Right cardiac atrium (tissue), 5 donors: Measurements from ENCODE around the gene UVRAG. TPM values are rescaled to one million over a fixed set of nuclear protein-coding genes. Genes with fewer than 3 reads are reported as not detected.

ENCODE experiments used
- ATAC-seq, 2 donors: fragments of 200-7000 bp; cut with Tn5 transposase; one replicate each; pipeline versions ENCODE4 v1.8.0 to v1.9.1; 2020; ENCODE audit warnings: moderate library complexity in 2 of 2, mild to moderate bottlenecking in 1 of 2
- DNase-seq, 3 donors: peaks; one replicate each; pipeline ENCODE4 v3.0.0-alpha.2; 2020
- H3K27ac ChIP-seq: one replicate; pipeline ENCODE4 v1.5.1; 2013; ENCODE audit warnings: mild to moderate bottlenecking, low read length, control low read depth, moderate library complexity
- H3K27me3 ChIP-seq: one replicate; pipeline ENCODE4 v1.6.1; 2013; ENCODE audit not compliant: control insufficient read depth, insufficient read depth
- H3K4me1 ChIP-seq: one replicate; pipeline ENCODE4 v1.6.1; 2013; ENCODE audit warnings: low read length; ENCODE audit not compliant: control insufficient read depth, insufficient read depth
- H3K4me3 ChIP-seq: one replicate; pipeline ENCODE4 v1.5.1; 2013; ENCODE audit warnings: low read length, control low read depth
- H3K9me3 ChIP-seq: one replicate; pipeline ENCODE4 v1.6.1; 2013; ENCODE audit warnings: low read length; ENCODE audit not compliant: control insufficient read depth
- WGBS: extraction: QIAGEN DNeasy Blood & Tissue Kit; methylation state at CpG from one replicate; pipeline ENCODE4 v1.1.7; 2013; 5-methylcytosine and 5-hydroxymethylcytosine counted together
- intact Hi-C, 4 donors: fragments of 100-400 bp; cut with DNase I; formaldehyde crosslinking; loops; one replicate each; pipeline versions ENCODE4 v1.11.0 to v1.14.0; 2022 to 2023
- polyA plus RNA-seq: library from polyadenylated mRNA; stranded (reverse); fragments of 200-250 nt; gene quantifications from one replicate; pipeline ENCODE4 v1.2.3, GENCODE V29; 2013
- total RNA-seq, 4 donors: library from RNA; stranded (reverse); fragmentation: NEBNext Ultra II Directional; extraction: Animal tissue kit (Norgen Biotek cat#: 25700); gene quantifications; one replicate each; pipeline ENCODE4 v1.2.1, GENCODE V29; 2021
- donor health status: healthy with polysubstance abuse.
- donor health status: DM: no; HTN: yes; CAD: no.
- donor health status: DM: no; HTN: no; CAD: no.
- donor health status: DM: no; HTN: yes; CAD: no; lungs with severe emphysema.
- donor health status: DM: yes; HTN: yes; CAD: no.

UVRAG gene
- total and polyA plus RNA-seq, 5 donors, result 5.5 to 18.5 (median 13.9) TPM

DNA sequence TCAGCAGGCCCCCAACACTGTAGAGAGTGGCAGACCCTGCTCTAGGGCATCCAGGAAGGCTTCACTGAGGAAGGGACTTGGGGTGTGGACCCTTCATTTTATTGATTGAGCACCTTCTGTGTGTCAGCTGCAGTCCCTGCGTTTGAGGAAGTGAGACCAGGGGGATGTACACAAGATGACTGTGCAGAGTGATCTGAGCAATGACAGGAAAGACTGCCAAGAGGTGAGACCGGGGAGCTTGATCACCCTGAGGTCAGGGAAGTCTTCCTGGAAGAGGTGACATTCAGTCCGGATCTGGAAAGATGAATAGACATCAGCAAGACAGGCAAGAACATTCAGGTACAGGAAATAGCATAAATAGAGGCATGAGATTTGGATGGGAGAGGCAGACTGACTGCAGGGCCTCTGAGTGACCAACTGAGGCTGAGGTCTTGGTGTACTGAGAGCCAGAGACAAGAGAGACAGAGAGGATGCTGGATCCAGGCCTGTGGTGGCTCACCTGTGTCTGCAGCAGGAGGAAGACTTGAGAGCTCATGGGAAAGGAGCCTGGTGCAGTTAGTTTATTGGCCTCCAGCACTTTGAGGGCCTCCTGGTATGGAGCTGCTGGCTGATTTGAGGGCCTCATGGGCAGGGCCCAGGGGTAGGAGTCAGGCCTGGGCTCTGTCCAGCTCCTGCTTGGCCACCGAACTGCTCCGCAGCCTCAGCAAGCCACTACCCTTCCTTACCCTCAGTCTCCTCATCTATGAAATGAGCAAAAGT is 41.2 kb upstream of the UVRAG start:
- DNase-seq (no peak), ATAC-seq (no peak)
- WGBS, result 70% methylated on average over 5 of the region's 5 CpGs
- H3K9me3 ChIP-seq, result no peaks in the 10 kb centered on the region
- H3K27ac ChIP-seq, result no peak overlapping the region
- intact Hi-C loops, result no loop called here
- no peak overlapping the region for H3K4me3 ChIP-seq
- H3K27me3 ChIP-seq, result no peaks in the 10 kb centered on the region
- no peaks in the 10 kb centered on the region for H3K4me1 ChIP-seq

DNA sequence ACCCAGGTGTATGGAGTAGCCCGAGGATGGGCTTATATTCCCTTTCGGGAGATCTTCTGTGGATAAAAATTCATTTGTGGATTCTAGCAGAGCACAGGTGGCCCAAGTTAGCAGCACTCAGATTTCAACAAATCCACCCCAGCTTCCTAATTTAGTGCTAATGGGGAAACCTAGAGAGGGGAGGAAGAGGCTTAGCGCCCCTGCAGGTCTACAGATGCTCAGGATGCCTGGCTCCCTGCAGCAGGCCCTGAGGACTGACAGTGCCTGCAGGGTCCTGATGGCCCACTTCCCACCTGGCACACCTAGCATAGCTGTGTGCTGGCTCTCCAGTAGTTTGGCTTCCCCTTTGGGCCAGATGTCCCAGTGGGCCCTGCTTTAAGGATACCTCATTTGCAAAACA is 40.0 kb upstream of the UVRAG start:
- DNase-seq, result no peak
- H3K4me1 ChIP-seq, result no peaks in the 10 kb centered on the region
- intact Hi-C loops, result no loop called here

DNA sequence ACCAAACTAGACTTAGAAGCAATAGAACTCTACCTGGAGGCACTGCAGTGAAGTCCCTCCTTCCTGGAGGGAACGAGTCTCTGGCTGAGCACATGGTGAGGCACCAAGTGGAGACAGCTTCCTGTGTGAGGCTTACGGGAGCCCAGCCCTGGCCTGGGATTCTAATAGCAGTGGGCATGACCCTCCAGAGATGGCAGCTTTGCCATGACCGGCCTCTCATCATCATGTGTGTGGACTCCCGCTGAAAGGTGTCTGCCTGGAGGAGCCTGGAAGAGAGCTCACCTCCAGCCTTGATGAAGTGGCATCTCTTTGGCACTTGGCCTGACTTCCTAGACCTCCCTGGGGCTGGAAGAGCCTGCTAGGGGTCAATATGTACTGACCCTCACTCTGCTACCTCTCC is 38.5 kb upstream of the UVRAG start:
- Histone ChIP-seq H3K4me3 (no peak overlapping the region), H3K9me3 (no peaks in the 10 kb centered on the region), H3K27me3 (no peaks in the 10 kb centered on the region), H3K4me1 (no peaks in the 10 kb centered on the region), H3K27ac (no peak overlapping the region)
- 85% methylated on average over 4 of the region's 4 CpGs for WGBS
- DNase-seq, result no peak
- no peak for ATAC-seq
- intact Hi-C loops, result no loop called here

More for the DNA sequence above, 40.0 kb upstream of the UVRAG start:
- Histone ChIP-seq H3K4me3 (no peak overlapping the region), H3K27ac (no peak overlapping the region), H3K27me3 (no peaks in the 10 kb centered on the region), H3K9me3 (no peaks in the 10 kb centered on the region)
- WGBS, result 92% methylated on average over 3 of the region's 3 CpGs
- ATAC-seq, result no peak

DNA sequence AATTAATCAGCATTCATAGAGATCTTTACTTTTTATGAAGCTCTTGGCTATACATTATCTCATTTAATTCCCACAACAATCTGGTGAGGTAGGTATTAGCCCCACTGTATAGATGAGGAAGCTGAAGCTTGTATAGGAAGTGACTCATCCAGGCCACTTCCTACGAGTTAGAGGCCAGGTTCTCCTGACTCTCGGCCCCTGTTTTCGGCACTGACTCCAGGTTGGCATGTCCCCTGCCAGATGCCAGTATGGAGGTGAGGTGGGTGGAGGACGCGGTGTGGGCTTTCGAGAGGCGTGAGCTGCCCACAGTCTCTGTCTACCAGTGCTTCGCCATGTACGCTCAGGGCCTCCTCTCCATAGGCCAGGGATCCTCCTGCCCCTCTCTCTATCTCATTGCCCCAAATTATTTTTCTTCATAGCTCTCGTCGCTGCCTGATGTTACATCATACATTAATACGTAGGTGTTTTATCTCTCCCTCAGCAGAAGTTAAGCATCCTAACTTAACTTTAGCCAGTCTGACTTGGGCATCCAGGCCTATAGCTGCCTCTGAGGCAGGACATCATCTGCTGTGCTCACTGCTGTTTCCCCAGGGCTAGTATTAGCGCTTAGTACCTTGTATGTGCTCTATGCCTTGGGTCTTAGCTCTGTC is 37.4 kb upstream of the UVRAG start:
- 87% methylated on average over 13 of the region's 13 CpGs for WGBS
- ATAC-seq, result peak in 1 of 2 donors; percentile 44
- H3K27me3 ChIP-seq, result no peaks in the 10 kb centered on the region
- no peak overlapping the region for H3K4me3 ChIP-seq
- no peaks in the 10 kb centered on the region for H3K4me1 ChIP-seq
- no peak for DNase-seq
- H3K9me3 ChIP-seq, result no peaks in the 10 kb centered on the region
- H3K27ac ChIP-seq, result no peak overlapping the region
- intact Hi-C loops, result no loop called here

DNA sequence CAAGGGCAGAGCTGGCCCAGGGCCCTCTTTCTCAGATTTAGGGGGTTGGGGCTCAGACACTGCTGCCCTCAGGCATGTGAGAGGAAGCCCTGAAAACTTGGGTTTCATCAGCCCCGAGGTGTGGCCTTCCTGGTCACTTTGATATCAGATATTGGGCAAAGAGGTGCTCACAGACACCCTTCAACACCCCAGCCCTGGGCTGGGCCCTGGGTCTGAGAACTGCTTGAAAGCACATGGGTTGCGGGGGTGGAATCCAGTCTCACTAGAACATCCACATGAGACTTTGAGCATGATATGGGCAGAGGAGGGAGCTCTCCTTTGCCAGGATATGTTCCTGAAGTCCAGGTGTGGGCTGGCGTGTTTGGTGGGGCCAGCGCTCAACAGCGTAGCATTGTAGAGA is 36.0 kb upstream of the UVRAG start:
- Histone ChIP-seq H3K4me1 (no peaks in the 10 kb centered on the region), H3K27ac (no peak overlapping the region), H3K4me3 (no peak overlapping the region), H3K27me3 (no peaks in the 10 kb centered on the region), H3K9me3 (no peaks in the 10 kb centered on the region)
- DNase-seq (no peak), ATAC-seq (no peak)
- 86% methylated on average over 5 of the region's 5 CpGs for WGBS
- intact Hi-C loops, result no loop called here

DNA sequence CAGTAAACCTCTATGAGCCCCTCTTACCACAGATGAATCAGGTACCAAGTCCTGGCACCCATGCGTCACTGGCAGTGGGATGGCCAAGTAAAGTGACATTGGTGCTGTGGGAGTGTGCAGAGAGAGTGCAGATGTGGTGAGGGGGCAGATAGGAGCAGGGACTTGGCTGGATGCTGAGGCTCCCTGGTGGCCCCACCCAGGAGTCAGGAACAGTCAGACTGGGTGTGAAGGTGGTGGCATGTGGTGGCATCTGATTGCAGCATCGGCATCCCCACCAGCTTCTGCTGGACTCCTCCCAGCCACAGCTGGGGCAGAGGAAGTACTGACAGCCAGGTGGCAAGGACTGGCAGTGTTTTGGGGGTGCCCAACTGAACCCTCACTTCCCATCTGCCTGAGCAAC is 35.0 kb upstream of the UVRAG start:
- no peak for DNase-seq
- intact Hi-C loops, result no loop called here
- Histone ChIP-seq H3K4me1 (no peaks in the 10 kb centered on the region), H3K27me3 (no peaks in the 10 kb centered on the region), H3K27ac (no peak overlapping the region), H3K4me3 (no peak overlapping the region), H3K9me3 (no peaks in the 10 kb centered on the region)
- no peak for ATAC-seq
- WGBS, result 76% methylated on average over 2 of the region's 2 CpGs

DNA sequence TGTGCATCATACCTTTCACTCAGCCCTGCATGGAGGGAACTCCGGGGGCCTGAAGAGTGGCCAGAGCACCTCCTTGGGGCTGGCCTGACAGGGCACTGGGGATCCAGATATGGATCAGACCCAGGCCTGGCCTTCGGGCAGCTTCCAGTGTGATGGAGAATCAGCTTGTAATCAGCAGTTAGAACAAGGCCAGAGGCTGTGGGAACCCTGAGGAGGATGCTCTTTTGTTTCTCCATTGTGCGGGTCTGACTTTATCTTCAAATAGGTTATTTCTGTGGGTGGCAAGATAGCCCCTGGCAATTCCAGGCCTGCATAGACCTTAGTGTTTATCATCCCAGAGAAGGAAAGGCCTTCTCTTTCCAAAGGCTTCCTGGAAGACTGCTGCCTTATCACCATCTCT is 34.1 kb upstream of the UVRAG start:
- ATAC-seq (no peak), DNase-seq (no peak)
- H3K4me1 ChIP-seq, result no peaks in the 10 kb centered on the region
- H3K27me3 ChIP-seq, result no peaks in the 10 kb centered on the region
- H3K27ac ChIP-seq, result no peak overlapping the region
- H3K4me3 ChIP-seq, result no peak overlapping the region
- H3K9me3 ChIP-seq, result no peaks in the 10 kb centered on the region
- 84% methylated on average over 3 of the region's 3 CpGs for WGBS
- intact Hi-C loops, result no loop called here

DNA sequence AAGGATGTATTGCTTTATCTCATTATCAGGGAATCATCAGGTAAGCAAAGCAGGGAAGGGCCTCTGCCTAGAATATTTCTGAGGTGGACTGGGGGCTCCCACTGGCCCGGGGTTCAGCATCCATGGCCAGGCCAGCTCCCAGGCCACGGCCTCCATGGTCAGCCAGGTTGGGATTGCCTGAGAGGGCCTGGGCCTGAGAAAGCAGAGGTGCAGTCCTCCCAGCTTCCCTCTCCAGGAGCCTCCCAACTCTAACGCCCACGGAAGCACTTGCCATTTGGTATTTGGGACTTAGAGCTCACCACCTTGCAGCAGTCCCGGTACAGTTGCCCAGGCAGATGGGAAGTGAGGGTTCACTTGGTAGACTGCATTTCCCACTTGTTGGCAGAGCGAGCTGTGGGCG is 33.7 kb upstream of the UVRAG start:
- no peaks in the 10 kb centered on the region for H3K27me3 ChIP-seq
- intact Hi-C loops, result no loop called here
- DNase-seq (no peak), ATAC-seq (no peak)
- H3K4me1 ChIP-seq, result no peaks in the 10 kb centered on the region
- 91% methylated on average over 7 of the region's 7 CpGs for WGBS
- no peak overlapping the region for H3K27ac ChIP-seq
- H3K4me3 ChIP-seq, result no peak overlapping the region
- no peaks in the 10 kb centered on the region for H3K9me3 ChIP-seq

DNA sequence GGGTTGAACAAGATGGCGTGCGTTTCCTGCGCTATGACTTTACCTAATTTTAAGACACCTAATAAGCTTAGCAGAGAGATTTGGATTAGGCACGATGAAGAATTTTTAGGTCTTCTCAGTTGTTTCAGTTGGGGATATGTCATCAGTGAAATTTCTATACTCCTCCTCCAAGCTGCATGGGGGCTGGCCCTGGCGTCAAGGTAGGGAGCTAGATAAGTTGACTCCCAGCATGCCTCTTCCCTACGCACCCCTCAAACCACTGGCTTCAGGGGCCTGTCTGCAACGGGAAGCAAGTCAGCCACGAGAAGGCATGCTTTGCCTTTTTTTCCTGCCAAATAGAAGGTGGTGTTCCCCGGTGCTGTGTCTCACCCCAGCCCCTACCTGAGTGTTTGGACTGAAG is 33.2 kb upstream of the UVRAG start:
- DNase-seq (no peak), ATAC-seq (no peak)
- intact Hi-C loops, result no loop called here
- no peaks in the 10 kb centered on the region for H3K4me1 ChIP-seq
- no peaks in the 10 kb centered on the region for H3K27me3 ChIP-seq
- H3K27ac ChIP-seq, result no peak overlapping the region
- no peaks in the 10 kb centered on the region for H3K9me3 ChIP-seq
- 91% methylated on average over 9 of the region's 9 CpGs for WGBS
- no peak overlapping the region for H3K4me3 ChIP-seq

DNA sequence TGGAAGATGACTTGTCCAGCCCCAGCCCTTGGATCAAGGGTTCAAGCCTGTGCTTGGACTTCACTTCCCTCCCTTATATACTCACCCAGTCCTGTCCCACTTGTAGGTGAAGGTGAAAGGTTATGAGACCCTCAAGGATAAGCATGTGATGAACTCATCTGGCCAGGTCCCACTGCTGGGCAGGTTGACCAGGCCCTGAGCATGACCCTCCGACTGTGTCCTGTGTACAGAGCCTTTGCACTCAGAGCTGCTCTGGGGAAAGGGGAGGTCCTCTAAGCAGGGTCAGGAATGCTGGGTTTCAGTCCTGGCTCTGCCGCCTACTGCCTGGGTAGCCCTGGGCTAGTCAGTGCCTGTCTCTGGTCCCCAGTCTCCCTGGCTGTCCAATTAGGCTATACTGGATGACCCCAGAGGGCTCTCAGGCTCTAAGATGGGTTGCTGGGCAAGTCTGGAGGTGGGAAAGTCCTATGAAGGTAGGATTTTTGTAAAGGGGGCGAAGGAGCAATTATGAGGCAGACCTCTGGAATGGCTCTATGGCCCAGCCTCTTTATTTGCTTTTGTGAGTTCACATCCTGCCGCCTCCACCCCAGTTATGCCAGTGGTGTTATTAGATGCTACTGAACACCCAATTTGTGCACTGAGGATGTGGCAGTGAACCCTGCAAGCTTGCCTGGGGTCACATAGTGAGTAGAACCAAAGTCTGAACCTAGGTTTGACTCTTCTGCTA is 32.3 kb upstream of the UVRAG start:
- H3K27ac ChIP-seq, result no peak overlapping the region
- no peaks in the 10 kb centered on the region for H3K4me1 ChIP-seq
- intact Hi-C loops, result no loop called here
- no peaks in the 10 kb centered on the region for H3K27me3 ChIP-seq
- H3K9me3 ChIP-seq, result no peaks in the 10 kb centered on the region
- H3K4me3 ChIP-seq, result no peak overlapping the region
- 97% methylated on average over 4 of the region's 4 CpGs for WGBS
- DNase-seq (no peak), ATAC-seq (no peak)

DNA sequence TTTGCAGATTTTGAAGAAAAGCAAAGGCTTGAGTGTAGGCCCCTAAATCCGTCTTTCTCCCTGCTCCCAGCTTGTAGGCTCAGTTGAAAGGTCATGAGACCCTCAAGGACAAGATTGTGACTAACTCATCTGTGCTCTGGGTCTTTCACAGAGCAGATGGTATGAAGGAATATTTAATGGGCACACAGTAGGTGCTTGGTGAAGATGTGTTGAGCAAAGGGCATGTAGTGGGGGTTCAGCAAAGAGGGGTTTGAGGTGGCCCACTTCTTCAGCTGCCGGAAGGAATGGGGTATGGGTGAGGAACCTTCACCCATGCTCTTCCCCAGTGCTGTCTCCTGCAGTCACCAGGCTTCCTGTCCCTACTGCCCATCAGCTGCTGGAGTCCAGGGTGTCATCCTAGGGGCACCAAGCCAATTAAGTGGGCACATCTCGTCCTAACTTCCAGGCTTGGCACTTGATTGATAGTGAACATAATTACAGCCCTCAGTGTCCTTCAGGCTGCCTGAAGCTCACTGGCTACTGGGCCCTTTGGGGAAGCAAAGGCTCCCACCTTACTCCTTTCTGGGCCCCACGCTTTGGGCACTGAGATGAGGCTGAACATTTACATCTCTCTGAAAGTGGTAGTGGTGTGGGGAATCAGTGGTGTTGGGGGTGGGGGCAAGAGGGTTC is 31.5 kb upstream of the UVRAG start:
- intact Hi-C loops, result no loop called here

More for the DNA sequence above, 31.5 kb upstream of the UVRAG start:
- WGBS, result 83% methylated on average over 4 of the region's 4 CpGs
- no peak overlapping the region for H3K4me3 ChIP-seq
- H3K9me3 ChIP-seq, result no peaks in the 10 kb centered on the region
- H3K4me1 ChIP-seq, result no peaks in the 10 kb centered on the region
- H3K27me3 ChIP-seq, result no peaks in the 10 kb centered on the region
- ATAC-seq (no peak), DNase-seq (no peak)
- no peak overlapping the region for H3K27ac ChIP-seq
